Caco-2 (cell line): ENCODE data around the gene TPST2. TPM values are rescaled to one million over a fixed set of nuclear protein-coding genes. Genes with fewer than 3 reads are reported as not detected.

ENCODE experiments used
- BruUV-seq: library from RNA; stranded (reverse); fragments of 400-500 nt; replicated peaks from 2 replicates; lab custom pipeline; 2021; lab: Mats Ljungman, UMichigan
- CTCF ChIA-PET: fragments of 300-600 bp; sonication (Branson Sonifier 250); formaldehyde crosslinking; loops from one replicate; lab custom pipeline; 2022; ENCODE audit warnings: antibody characterized with exemption; lab: Charles Lee
- POLR2A ChIA-PET: fragments of 300-600 bp; sonication (Branson Sonifier 250); formaldehyde crosslinking; loops from one replicate; lab custom pipeline; 2022; ENCODE audit warnings: antibody characterized with exemption; lab: Charles Lee
- DNase-seq, 2 experiments: peaks; one replicate each; pipeline versions ENCODE4 v3.0.0 to v3.0.0-alpha.2; 2020 to 2022
- H3K27me3 ChIP-seq: replicated peaks from 2 replicates; pipeline ENCODE4 v1.6.0; 2011; ENCODE audit warnings: low read length; ENCODE audit not compliant: control insufficient read depth, insufficient read depth
- H3K36me3 ChIP-seq: 2 replicates; pipeline ENCODE4 v1.5.1; 2011; ENCODE audit warnings: low read length; ENCODE audit not compliant: control insufficient read depth, insufficient read depth
- H3K4me1 ChIP-seq: fragments of 250-450 bp; sonication (Bioruptor Pico); 2 replicates; pipeline ENCODE4 v1.5.1; 2020; ENCODE audit warnings: mild to moderate bottlenecking
- H3K4me3 ChIP-seq: 2 replicates; pipeline ENCODE4 v1.5.1; 2011; ENCODE audit warnings: low read depth, mild to moderate bottlenecking, control low read depth, low read length
- H3K9me3 ChIP-seq: fragments of 250-450 bp; sonication (Bioruptor Pico); 2 replicates; pipeline ENCODE4 v1.5.1; 2020; ENCODE audit warnings: mild to moderate bottlenecking, moderate library complexity
- H3K27ac Mint-ChIP-seq: one replicate; pipeline ENCODE4 v1.8.0; 2022; ENCODE audit warnings: mixed read lengths; ENCODE audit not compliant: unreplicated experiment
- H3K27me3 Mint-ChIP-seq: one replicate; pipeline ENCODE4 v1.8.0; 2022; ENCODE audit warnings: mixed read lengths; ENCODE audit not compliant: insufficient read depth, unreplicated experiment
- H3K36me3 Mint-ChIP-seq: one replicate; pipeline ENCODE4 v1.8.0; 2022; ENCODE audit warnings: mild to moderate bottlenecking, mixed read lengths; ENCODE audit not compliant: insufficient read depth, unreplicated experiment
- H3K4me1 Mint-ChIP-seq: one replicate; pipeline ENCODE4 v1.8.0; 2022; ENCODE audit warnings: low read depth, mixed read lengths; ENCODE audit not compliant: unreplicated experiment
- H3K4me3 Mint-ChIP-seq: one replicate; pipeline ENCODE4 v1.8.0; 2022; ENCODE audit warnings: mild to moderate bottlenecking, moderate library complexity, mixed read lengths; ENCODE audit not compliant: unreplicated experiment
- H3K9me3 Mint-ChIP-seq: one replicate; pipeline ENCODE4 v1.8.0; 2022; ENCODE audit warnings: mixed read lengths; ENCODE audit not compliant: unreplicated experiment
- CTCF ChIP-seq, 2 experiments: fragments of 200-600 bp in 1 of 2; IDR thresholded peaks; 1 replicate in 1 of 2; 2 replicates in 1 of 2; pipeline versions ENCODE4 v1.5.1 to v1.8.0; 2011 to 2022; ENCODE audit warnings: antibody characterized with exemption in 1 of 2, control low read depth in 1 of 2, inconsistent platforms in 1 of 2, low read depth in 1 of 2, low read length in 1 of 2, mild to moderate bottlenecking in 1 of 2, moderate library complexity in 1 of 2; ENCODE audit not compliant: insufficient read depth in 1 of 2, severe bottlenecking in 1 of 2, unreplicated experiment in 1 of 2
- intact Hi-C: fragments of 100-400 bp; cut with micrococcal nuclease; formaldehyde crosslinking; loops from one replicate; pipeline ENCODE4 v1.10.0; 2022; ENCODE audit not compliant: unreplicated experiment
- total RNA-seq: library from RNA; stranded (reverse); gene quantifications from 2 replicates; pipeline ENCODE4 v1.2.3, GENCODE V29; 2022

The TPST2 gene
- total RNA-seq, 1 experiment from 2014 or later: 9.5 TPM

- intact Hi-C loops: no loop called here
- Histone ChIP-seq H3K36me3 (no peaks in the 10 kb centered on the region), H3K27me3 (no peaks in the 10 kb centered on the region), H3K4me3 (no peak overlapping the region), H3K9me3 (no peaks in the 10 kb centered on the region), H3K4me1 (no peaks in the 10 kb centered on the region)
- Mint-ChIP-seq H3K4me3 (no peak overlapping the region), H3K27me3 (no peaks in the 10 kb centered on the region), H3K36me3 (peaks cover 6% of the 10 kb centered on the region), H3K4me1 (peaks cover 6% of the 10 kb centered on the region), H3K27ac (no peak overlapping the region), H3K9me3 (no peaks in the 10 kb centered on the region)
- ChIA-PET POLR2A (no interaction called here), CTCF (no interaction called here)
- no peak for DNase-seq
- BruUV-seq: no TSS peak
- TF ChIP-seq CTCF (IDR thresholded peaks at IDR 0.05; ENCODE audit: insufficient read depth in 1 of 2, low read depth in 1 of 2, low read length in 1 of 2, severe bottlenecking in 1 of 2, unreplicated experiment in 1 of 2): no peak
These were observed 37.5 kb downstream of the TPST2 start for GRCh38 chr22:26552466-26552865.

- Histone ChIP-seq H3K27me3 (no peaks in the 10 kb centered on the region), H3K4me3 (no peak overlapping the region), H3K4me1 (no peaks in the 10 kb centered on the region), H3K9me3 (no peaks in the 10 kb centered on the region), H3K36me3 (no peaks in the 10 kb centered on the region)
- H3K27me3 Mint-ChIP-seq: no peaks in the 10 kb centered on the region
- BruUV-seq: no TSS peak
- no peak for DNase-seq
- POLR2A ChIA-PET: no interaction called here
- peaks cover 6% of the 10 kb centered on the region for H3K4me1 Mint-ChIP-seq
- peaks cover 6% of the 10 kb centered on the region for H3K36me3 Mint-ChIP-seq
- TF ChIP-seq CTCF (IDR thresholded peaks at IDR 0.05; ENCODE audit: insufficient read depth in 1 of 2, low read depth in 1 of 2, low read length in 1 of 2, severe bottlenecking in 1 of 2, unreplicated experiment in 1 of 2): no peak
- H3K4me3 Mint-ChIP-seq: no peak overlapping the region
- CTCF ChIA-PET: no interaction called here
- intact Hi-C loops: no loop called here
- H3K9me3 Mint-ChIP-seq: no peaks in the 10 kb centered on the region
- H3K27ac Mint-ChIP-seq: no peak overlapping the region
These were observed 38.4 kb downstream of the TPST2 start for GRCh38 chr22:26551568-26551967.

- peaks cover 6% of the 10 kb centered on the region for H3K4me1 Mint-ChIP-seq
These were observed 39.4 kb downstream of the TPST2 start for GRCh38 chr22:26550498-26551033.

More at GRCh38 chr22:26550498-26551033, 39.4 kb downstream of the TPST2 start:
- Mint-ChIP-seq H3K27ac (no peak overlapping the region), H3K36me3 (peaks cover 6% of the 10 kb centered on the region), H3K4me3 (no peak overlapping the region), H3K9me3 (no peaks in the 10 kb centered on the region), H3K27me3 (no peaks in the 10 kb centered on the region)
- Histone ChIP-seq H3K4me3 (no peak overlapping the region), H3K27me3 (no peaks in the 10 kb centered on the region), H3K4me1 (no peaks in the 10 kb centered on the region), H3K36me3 (no peaks in the 10 kb centered on the region), H3K9me3 (no peaks in the 10 kb centered on the region)
- no peak for DNase-seq
- intact Hi-C loops: no loop called here
- no peak for TF ChIP-seq CTCF (IDR thresholded peaks at IDR 0.05; ENCODE audit: insufficient read depth in 1 of 2, low read depth in 1 of 2, low read length in 1 of 2, severe bottlenecking in 1 of 2, unreplicated experiment in 1 of 2)
- CTCF ChIA-PET: no interaction called here
- POLR2A ChIA-PET: no interaction called here
- no TSS peak for BruUV-seq
